ENCODE measurements around the gene RPS27. TPM values are rescaled to one million over a fixed set of nuclear protein-coding genes. Genes with fewer than 3 reads are reported as not detected.

RPS27 gene
- total and polyA plus RNA-seq, 10 of the 15 experiments (the other 5 are each of a cell fraction or from before 2014, with no cell fraction given): 2,708 to 14,234 (median 8,874) TPM

GRCh38 chr1:153944005-153944826 is 46.3 kb upstream of the RPS27 start (continued):
- TF ChIP-seq ZBTB11 (CRISPR knock-in tag; IDR thresholded peaks at IDR 0.05) (no peak), NFYB (IDR thresholded peaks at IDR 0.05; ENCODE audit: insufficient read depth, low read depth, low read length) (no peak)

- TF ChIP-seq JUND (IDR thresholded peaks at IDR 0.05; ENCODE audit: low read depth, low read length) (no peak), NFYA (IDR thresholded peaks at IDR 0.05; ENCODE audit: borderline replicate concordance, low read depth, low read length) (no peak), NBN (IDR thresholded peaks at IDR 0.05) (no peak), SMAD5 (IDR thresholded peaks at IDR 0.05; ENCODE audit: low read depth) (no peak), ZNF207 (IDR thresholded peaks at IDR 0.05; ENCODE audit: borderline replicate concordance) (no peak), PML (IDR thresholded peaks at IDR 0.05; ENCODE audit: low read length) (no peak), ZBED1 (IDR thresholded peaks at IDR 0.05; ENCODE audit: borderline replicate concordance) (no peak), ZZZ3 (IDR thresholded peaks at IDR 0.05; ENCODE audit: control insufficient read depth, insufficient read length, low read depth) (no peak), USF1 (IDR thresholded peaks at IDR 0.05; ENCODE audit: borderline replicate concordance, extremely low read length, insufficient read depth, low read depth, low read length) (no peak), KDM1A (IDR thresholded peaks at IDR 0.05; ENCODE audit: borderline replicate concordance) (no peak), KAT2A (conservative IDR thresholded peaks at IDR 0.05; ENCODE audit: control insufficient read depth, low read depth, low read length) (no peak), IRF3 (IDR thresholded peaks at IDR 0.05) (no peak), MYC (IDR thresholded peaks at IDR 0.05; ENCODE audit: insufficient read depth, insufficient read length, insufficient replicate concordance, low read length, severe bottlenecking) (no peak), NFIC (IDR thresholded peaks at IDR 0.05; ENCODE audit: low read depth, low read length) (no peak)
- in situ Hi-C loops (cut with MboI): no loop called here
- Histone ChIP-seq H3K9ac (ENCODE audit: control insufficient read depth, insufficient read depth, low read length) (peak overlapping the region; percentile 99), H3K79me2 (ENCODE audit: control insufficient read depth, insufficient read depth, low read length) (peaks cover 28% of the 10 kb centered on the region), H2AFZ (ENCODE audit: control insufficient read depth, low read depth, low read length) (peak overlapping the region; percentile 62), H3K27me3 (replicated peaks in 1 of 2; ENCODE audit: control insufficient read depth in 2 of 2, insufficient read depth in 2 of 2, low read length in 1 of 2) (no peaks in the 10 kb centered on the region), H3K4me1 (ENCODE audit: control insufficient read depth, insufficient read depth, low read length) (peaks cover 18% of the 10 kb centered on the region), H3K9me3 (replicated peaks; ENCODE audit: control insufficient read depth, insufficient read depth, low read length) (no peaks in the 10 kb centered on the region), H3K36me3 (ENCODE audit: control insufficient read depth in 2 of 2, insufficient read depth in 2 of 2, low read length in 1 of 2) (peaks cover 21% of the 10 kb centered on the region in 2 experiments; a peak in 3 of 4 replicates), H4K20me1 (ENCODE audit: control insufficient read depth, insufficient read depth) (no peaks in the 10 kb centered on the region), H3K4me2 (ENCODE audit: control insufficient read depth, insufficient read depth) (peak overlapping the region; percentile 100), H3K4me3 (peak overlapping the region; percentile 100), H3K27ac (ENCODE audit: control insufficient read depth, insufficient read depth) (peak overlapping the region; percentile 95)
- ATAC-seq (no peak), DNase-seq (ENCODE audit: low read depth, low spot score) (no peak), FAIRE-seq (no peak)
- POLR2A ChIA-PET: interaction anchor here (0.6 to 5.3 kb wide), 14 partner anchors 10 to 147 kb away, joined by 3 to 83 read pairs (median 8); partner anchors contain the start of genes CREB3L4, GATAD2B, JTB and RAB13
- WGBS (ENCODE audit: insufficient coverage, insufficient replicate concordance, low lambda C conversion rate, missing lambda C conversion rate): 2% methylated on average over 3 of the region's 3 CpGs
- SMC1A ChIA-PET (ENCODE audit: uncharacterized antibody, unreplicated experiment): interaction anchor here (0.7 to 4.5 kb wide), 21 partner anchors 9 to 273 kb away, joined by 3 to 59 read pairs (median 5); partner anchors contain the start of genes CREB3L4, GATAD2B, RPS27 and SLC39A1
- RAD21 ChIA-PET (ENCODE audit: unreplicated experiment): interaction anchor here (0.9 to 4.9 kb wide), 16 partner anchors 12 to 153 kb away, joined by 3 to 55 read pairs (median 11); partner anchors contain the start of genes CREB3L4, CRTC2, GATAD2B and JTB
- TSS peak; percentile 56 for BruUV-seq (replicated peaks)
- intact Hi-C loops (cut with micrococcal nuclease; ENCODE audit: unreplicated experiment): loop anchor here (1.0 to 2.0 kb wide), 2 partner anchors 22 to 23 kb away; partner anchors contain the start of genes CREB3L4 and GATAD2B
- CTCF ChIA-PET: interaction anchor here (0.6 to 4.8 kb wide), 9 partner anchors 21 to 266 kb away, joined by 3 to 54 read pairs (median 20); partner anchors contain the start of genes CREB3L4, GATAD2B, NPR1 and RAB13
Measured at GRCh38 chr1:153944827-153945117, 45.8 kb upstream of the RPS27 start.
